SK-N-SH (cell line): ENCODE measurements around the gene HDHD5. TPM values are rescaled to one million over a fixed set of nuclear protein-coding genes. Genes with fewer than 3 reads are reported as not detected.

Experiments used
- CTCF ChIA-PET: fragments of 300-600, 350-600 bp; formaldehyde crosslinking; extraction: SDS; loops from one replicate; lab custom pipeline; 2021; lab: Yijun Ruan, JAX
- POLR2A ChIA-PET: fragments of 350-600 bp; sonication (Branson Sonifier 250); formaldehyde crosslinking; extraction: SDS; loops from one replicate; lab custom pipeline; 2020; ENCODE audit warnings: antibody characterized with exemption, inconsistent platforms; lab: Yijun Ruan, JAX
- DNase-seq: peaks from one replicate; pipeline ENCODE4 v3.0.0; 2012
- H2AFZ ChIP-seq: fragments of 200-600 bp; sonication (generic); 2 replicates; pipeline ENCODE4 v1.8.1; 2016; ENCODE audit warnings: antibody characterized with exemption, mild to moderate bottlenecking, low read depth
- H3F3A ChIP-seq: fragments of 200-600 bp; sonication (generic); replicated peaks from 2 replicates; pipeline ENCODE3; 2016; ENCODE audit warnings: antibody characterized with exemption, mild to moderate bottlenecking; ENCODE audit not compliant: insufficient read depth
- H3K27ac ChIP-seq, 2 experiments: fragments of 200-500 bp in 1 of 2; fragments of 200-600 bp in 1 of 2; sonication (Bioruptor generic) in 1 of 2; sonication (generic), shearing (Covaris generic) in 1 of 2; 2 replicates each; pipeline versions ENCODE4 v1.5.1 to v1.6.1; 2014 to 2016; ENCODE audit warnings: low read depth in 2 of 2, inconsistent platforms in 1 of 2, low read length in 1 of 2, mild to moderate bottlenecking in 1 of 2, mixed read lengths in 1 of 2
- H3K27me3 ChIP-seq: fragments of 200-600 bp; sonication (generic), shearing (Covaris generic); 2 replicates; pipeline ENCODE4 v1.6.1; 2016; ENCODE audit warnings: mixed run types; ENCODE audit not compliant: insufficient read depth
- H3K36me3 ChIP-seq, 2 experiments: fragments of 200-500 bp in 1 of 2; fragments of 200-600 bp in 1 of 2; sonication (Bioruptor generic) in 1 of 2; sonication (generic) in 1 of 2; replicated peaks in 1 of 2; 2 replicates each; pipeline versions ENCODE3 to v1.5.1; 2014 to 2016; ENCODE audit warnings: low read length in 1 of 2, mild to moderate bottlenecking in 1 of 2; ENCODE audit not compliant: insufficient read depth in 2 of 2, control insufficient read depth in 1 of 2
- H3K4me1 ChIP-seq, 2 experiments: fragments of 200-500 bp in 1 of 2; fragments of 200-600 bp in 1 of 2; sonication (Bioruptor generic) in 1 of 2; sonication (generic), shearing (Covaris generic) in 1 of 2; 2 replicates each; pipeline versions ENCODE4 v1.5.1 to v1.6.1; 2014 to 2016; ENCODE audit warnings: low read depth in 1 of 2, low read length in 1 of 2, mixed run types in 1 of 2; ENCODE audit not compliant: insufficient read depth in 2 of 2, control insufficient read depth in 1 of 2
- H3K4me2 ChIP-seq: fragments of 200-600 bp; sonication (generic), shearing (Covaris generic); 2 replicates; pipeline ENCODE4 v1.6.1; 2017; ENCODE audit warnings: mixed run types
- H3K4me3 ChIP-seq, 2 experiments: fragments of 200-500 bp in 1 of 2; fragments of 200-600 bp in 1 of 2; sonication (Bioruptor generic) in 1 of 2; sonication (generic), shearing (Covaris generic) in 1 of 2; 2 replicates each; pipeline versions ENCODE4 v1.5.1 to v1.8.1; 2014 to 2016; ENCODE audit warnings: low read depth in 2 of 2, inconsistent platforms in 1 of 2, low read length in 1 of 2, mild to moderate bottlenecking in 1 of 2, mixed read lengths in 1 of 2, moderate library complexity in 1 of 2
- H3K79me2 ChIP-seq: fragments of 200-600 bp; sonication (generic); 2 replicates; pipeline ENCODE4 v1.8.1; 2017; ENCODE audit warnings: mild to moderate bottlenecking; ENCODE audit not compliant: insufficient read depth
- H3K9ac ChIP-seq: fragments of 200-600 bp; sonication (generic); 2 replicates; pipeline ENCODE4 v1.6.1; 2017; ENCODE audit warnings: mixed run types
- H3K9me2 ChIP-seq: fragments of 200-600 bp; sonication (generic); 2 replicates; pipeline ENCODE4 v1.6.1; 2017; ENCODE audit warnings: mixed run types
- H3K9me3 ChIP-seq: fragments of 200-600 bp; sonication (generic); 2 replicates; pipeline ENCODE4 v1.6.1; 2017; ENCODE audit warnings: mixed run types, mild to moderate bottlenecking, moderate library complexity
- H4K20me1 ChIP-seq: fragments of 200-600 bp; sonication (generic); 2 replicates; pipeline ENCODE4 v1.6.1; 2017; ENCODE audit warnings: mild to moderate bottlenecking, mixed run types; ENCODE audit not compliant: insufficient read depth
- CHD2 ChIP-seq: fragments of 150-350 bp; IDR thresholded peaks from 2 replicates; pipeline ENCODE4 v1.6.1; 2018; ENCODE audit warnings: low read length; ENCODE audit not compliant: partially characterized antibody
- ELF1 ChIP-seq: IDR thresholded peaks from 2 replicates; pipeline ENCODE4 v1.4.0; 2012
- EZH2phosphoT487 ChIP-seq: fragments of 200-600 bp; sonication (generic); IDR thresholded peaks from 2 replicates; pipeline ENCODE4 v1.6.1; 2017; ENCODE audit warnings: low read depth, mixed run types, mild to moderate bottlenecking, antibody characterized with exemption, moderate library complexity, borderline replicate concordance
- FOSL2 ChIP-seq: IDR thresholded peaks from 2 replicates; pipeline ENCODE4 v1.4.0; 2012; ENCODE audit warnings: low read depth, mild to moderate bottlenecking, moderate library complexity, borderline replicate concordance
- GABPA ChIP-seq: IDR thresholded peaks from 2 replicates; pipeline ENCODE4 v1.4.0; 2012; ENCODE audit warnings: low read depth, mild to moderate bottlenecking
- MXI1 ChIP-seq: IDR thresholded peaks from 2 replicates; pipeline ENCODE4 v1.6.1; 2012; ENCODE audit warnings: mild to moderate bottlenecking, low read depth, low read length, improper control_type of control experiment
- NFIC ChIP-seq: IDR thresholded peaks from 2 replicates; pipeline ENCODE4 v1.4.0; 2012; ENCODE audit warnings: borderline replicate concordance
- PBX3 ChIP-seq: IDR thresholded peaks from 2 replicates; pipeline ENCODE4; 2012
- POLR2AphosphoS5 ChIP-seq: IDR thresholded peaks from 2 replicates; pipeline ENCODE4 v1.6.1; 2012; ENCODE audit warnings: low read depth, low read length
- RAD21 ChIP-seq: IDR thresholded peaks from 2 replicates; pipeline ENCODE4 v1.6.1; 2012; ENCODE audit warnings: mild to moderate bottlenecking, low read length
- RCOR1 ChIP-seq: fragments of 150-350 bp; IDR thresholded peaks from 2 replicates; pipeline ENCODE4 v1.6.1; 2017; ENCODE audit warnings: antibody characterized with exemption, low read length
- REST ChIP-seq: IDR thresholded peaks from 2 replicates; pipeline ENCODE4 v1.6.1; 2012; ENCODE audit warnings: mild to moderate bottlenecking, low read depth, low read length, moderate library complexity
- SMC3 ChIP-seq: IDR thresholded peaks from 2 replicates; pipeline ENCODE4 v1.6.1; 2012; ENCODE audit warnings: low read depth, low read length, improper control_type of control experiment
- TCF12 ChIP-seq: IDR thresholded peaks from 2 replicates; pipeline ENCODE4 v1.4.0; 2012
- USF2 ChIP-seq: fragments of 150-350 bp; IDR thresholded peaks from 2 replicates; pipeline ENCODE4 v1.6.1; 2017; ENCODE audit warnings: antibody characterized with exemption, low read length, low read depth, borderline replicate concordance
- YY1 ChIP-seq: IDR thresholded peaks from 2 replicates; pipeline ENCODE4 v1.4.0; 2012; ENCODE audit warnings: low read depth, mild to moderate bottlenecking
- WGBS: methylation state at CpG from one replicate; pipeline ENCODE4 v1.1.6; 2017; ENCODE audit warnings: low lambda C conversion rate; 5-methylcytosine and 5-hydroxymethylcytosine counted together
- polyA plus RNA-seq, 3 experiments: library from polyadenylated mRNA; depleted of rRNA; stranded (reverse); fragments of >200 nt; gene quantifications; 2 replicates each; pipeline ENCODE4 v1.2.3, GENCODE V29; 2012

HDHD5 gene
- polyA plus RNA-seq, 1 of the 3 experiments (the other 2 are of a cell fraction): 43.3 TPM

GRCh38 chr22:17171153-17172028 lies 12.3 kb upstream of the HDHD5 start (continued):
- peak; percentile 55 for TF ChIP-seq RAD21
- TF ChIP-seq POLR2AphosphoS5: peak; percentile 28; the same call in 1 of the 2 replicates
- TF ChIP-seq GABPA: peak; percentile 80
- TF ChIP-seq EZH2phosphoT487: no peak
- peak; percentile 62 for TF ChIP-seq SMC3
- TF ChIP-seq CHD2: peak; percentile 52
- TF ChIP-seq PBX3: no peak
- TF ChIP-seq YY1: peak; percentile 69

GRCh38 chr22:17167486-17167885 lies 8.4 kb upstream of the HDHD5 start:
- TF ChIP-seq REST: no peak
- no peak for TF ChIP-seq EZH2phosphoT487
- TF ChIP-seq PBX3: no peak
- TF ChIP-seq SMC3: no peak
- no peak for TF ChIP-seq USF2
- TF ChIP-seq NFIC: no peak
- no peak for TF ChIP-seq ELF1
- no peak for TF ChIP-seq FOSL2
- TF ChIP-seq TCF12: no peak
- no peak for TF ChIP-seq RCOR1
- TF ChIP-seq MXI1: no peak
- H3K9me2 ChIP-seq: no peaks in the 10 kb centered on the region
- no peak overlapping the region for H2AFZ ChIP-seq
- H3K27ac ChIP-seq: no peak overlapping the region
- H3K4me1 ChIP-seq: peaks cover 0 to 3% of the 10 kb centered on the region in 2 experiments; a peak in 1 of 4 replicates
- H3K9ac ChIP-seq: no peak overlapping the region
- H3K27me3 ChIP-seq: no peaks in the 10 kb centered on the region
- peaks cover 3% of the 10 kb centered on the region for H3F3A ChIP-seq
- H3K4me2 ChIP-seq: no peak overlapping the region
- DNase-seq: no peak
- no peaks in the 10 kb centered on the region for H3K36me3 ChIP-seq
- ChIA-PET CTCF (interaction anchor here (0.7 to 2.6 kb wide), 3 partner anchors 8 to 334 kb away, joined by 3 to 12 read pairs (median 7); partner anchors contain the start of gene HDHD5), POLR2A (interaction anchor here (1.9 kb wide), 1 partner anchor 8 kb away, joined by 8 read pairs; no protein-coding TSS in a partner anchor)
- H3K4me3 ChIP-seq: no peak overlapping the region
- no peaks in the 10 kb centered on the region for H3K9me3 ChIP-seq
- WGBS: 59% methylated on average over 7 of the region's 7 CpGs
- no peaks in the 10 kb centered on the region for H4K20me1 ChIP-seq
- H3K79me2 ChIP-seq: no peaks in the 10 kb centered on the region
